Endothelial cell of umbilical vein (primary cell): ENCODE measurements around the gene KYNU. TPM values are rescaled to one million over a fixed set of nuclear protein-coding genes. Genes with fewer than 3 reads are reported as not detected.

ENCODE experiments used
- BruUV-seq: library from RNA; stranded (reverse); fragments of 400-500 nt; replicated peaks from 2 replicates; lab custom pipeline; 2021; lab: Mats Ljungman, UMichigan
- CTCF ChIA-PET: fragments of 300-600, 350-600 bp; sonication (Branson Sonifier 250); formaldehyde crosslinking; loops from one replicate; lab custom pipeline; 2021; ENCODE audit warnings: antibody characterized with exemption, inconsistent platforms; lab: Charles Lee
- POLR2A ChIA-PET: fragments of 300-600, 350-600 bp; sonication (Branson Sonifier 250); formaldehyde crosslinking; loops from one replicate; lab custom pipeline; 2021; ENCODE audit warnings: antibody characterized with exemption, inconsistent platforms; lab: Charles Lee
- DNase-seq: peaks from one replicate; pipeline ENCODE4 v3.0.0-alpha.2; 2011; ENCODE audit warnings: low read depth, low spot score
- FAIRE-seq: peaks from 2 replicates; lab custom pipeline; 2011; peaks lifted over from hg19 to GRCh38; lab: Jason Lieb, UNC
- H2AFZ ChIP-seq: 2 replicates; pipeline ENCODE4 v1.6.0; 2012; ENCODE audit warnings: low read depth, low read length, control low read depth, inconsistent platforms
- H3K27ac ChIP-seq: 2 replicates; pipeline ENCODE4 v1.5.1; 2011; ENCODE audit warnings: low read depth, mild to moderate bottlenecking, control low read depth, low read length, moderate library complexity; ENCODE audit not compliant: insufficient read depth
- H3K27me3 ChIP-seq, 2 experiments: 2 replicates each; pipeline versions ENCODE4 v1.6.0 to v1.6.1; 2011; ENCODE audit warnings: low read length in 2 of 2, mixed read lengths in 1 of 2; ENCODE audit not compliant: control insufficient read depth in 2 of 2, insufficient read depth in 2 of 2
- H3K36me3 ChIP-seq, 2 experiments: 2 replicates in 1 of 2; 3 replicates in 1 of 2; pipeline ENCODE4 v1.5.1; 2011; ENCODE audit warnings: low read length in 2 of 2, mild to moderate bottlenecking in 1 of 2, moderate library complexity in 1 of 2; ENCODE audit not compliant: control insufficient read depth in 2 of 2, insufficient read depth in 2 of 2; ENCODE audit errors: extremely low read depth in 1 of 2
- H3K4me1 ChIP-seq: 3 replicates; pipeline ENCODE4 v1.5.1; 2011; ENCODE audit warnings: mild to moderate bottlenecking, low read length; ENCODE audit not compliant: control insufficient read depth, insufficient read depth; ENCODE audit errors: extremely low read depth
- H3K4me2 ChIP-seq: 2 replicates; pipeline ENCODE4 v1.6.1; 2011; ENCODE audit warnings: low read length, control low read depth, mixed read lengths; ENCODE audit not compliant: insufficient read depth
- H3K4me3 ChIP-seq, 3 experiments: fragments of 200-600 bp in 1 of 3; sonication (generic), shearing (Covaris generic) in 1 of 3; replicated peaks in 1 of 3; 2 replicates each; pipeline ENCODE4 v1.5.1; 2011 to 2016; ENCODE audit warnings: control low read depth in 3 of 3, low read length in 3 of 3, mild to moderate bottlenecking in 2 of 3, inconsistent platforms in 1 of 3, low read depth in 1 of 3, moderate library complexity in 1 of 3; ENCODE audit not compliant: insufficient read depth in 1 of 3
- H3K79me2 ChIP-seq: 2 replicates; pipeline ENCODE4 v1.6.0; 2012; ENCODE audit warnings: low read length, inconsistent platforms; ENCODE audit not compliant: control insufficient read depth, insufficient read depth
- H3K9ac ChIP-seq: replicated peaks from 2 replicates; pipeline ENCODE3; 2011; ENCODE audit warnings: low read length, control low read depth; ENCODE audit not compliant: insufficient read depth; ENCODE audit errors: extremely low read depth
- H3K9me1 ChIP-seq: replicated peaks from 3 replicates; pipeline ENCODE4 v1.6.0; 2011; ENCODE audit warnings: mild to moderate bottlenecking, low read length; ENCODE audit not compliant: control insufficient read depth, insufficient read depth; ENCODE audit errors: extremely low read depth
- H3K9me3 ChIP-seq: replicated peaks from 2 replicates; pipeline ENCODE4 v1.5.1; 2012; ENCODE audit warnings: low read length, inconsistent platforms; ENCODE audit not compliant: control insufficient read depth, insufficient read depth
- H4K20me1 ChIP-seq: replicated peaks from 2 replicates; pipeline ENCODE3; 2011; ENCODE audit warnings: mild to moderate bottlenecking, low read length; ENCODE audit not compliant: control insufficient read depth, insufficient read depth; ENCODE audit errors: extremely low read depth
- EZH2 ChIP-seq: IDR thresholded peaks from 2 replicates; pipeline ENCODE4 v1.6.1; 2012; ENCODE audit warnings: borderline replicate concordance, low read depth, mild to moderate bottlenecking, moderate library complexity, low read length, inconsistent platforms; ENCODE audit not compliant: severe bottlenecking
- FOS ChIP-seq: IDR thresholded peaks from 2 replicates; pipeline ENCODE4 v1.6.1; 2011; ENCODE audit warnings: mild to moderate bottlenecking, low read length, moderate library complexity, borderline replicate concordance; ENCODE audit not compliant: insufficient read depth
- GATA2 ChIP-seq: IDR thresholded peaks from 2 replicates; pipeline ENCODE4 v1.7.0; 2011; ENCODE audit warnings: low read depth, mild to moderate bottlenecking, moderate library complexity, mixed read lengths, low read length; ENCODE audit not compliant: insufficient read length, insufficient read depth
- JUN ChIP-seq: IDR thresholded peaks from 2 replicates; pipeline ENCODE4 v1.6.1; 2011; ENCODE audit warnings: borderline replicate concordance, low read depth; ENCODE audit not compliant: insufficient read length, insufficient read depth
- MAX ChIP-seq: IDR thresholded peaks from 2 replicates; pipeline ENCODE4 v1.6.1; 2011; ENCODE audit not compliant: insufficient read depth, insufficient read length
- MYC ChIP-seq: IDR thresholded peaks from one replicate; pipeline ENCODE4 v1.6.1; 2011; ENCODE audit warnings: mild to moderate bottlenecking, low read depth, low read length
- POLR2A ChIP-seq: IDR thresholded peaks from 2 replicates; pipeline ENCODE4 v1.6.1; 2012; ENCODE audit warnings: low read depth, mild to moderate bottlenecking, control low read depth, low read length
- POLR2AphosphoS5 ChIP-seq: IDR thresholded peaks from 2 replicates; pipeline ENCODE4 v1.6.1; 2012; ENCODE audit warnings: low read depth, mild to moderate bottlenecking, control low read depth, low read length, moderate library complexity; ENCODE audit not compliant: insufficient read depth
- dilution Hi-C: fragments of 300-500 bp; cut with MboI; formaldehyde crosslinking; loops from one replicate; pipeline ENCODE4 v1.15.0; 2019; ENCODE audit warnings: low sequenced_read_pairs; ENCODE audit not compliant: extremely low pct_ligation_motif_present
- intact Hi-C: fragments of 100-400 bp; cut with micrococcal nuclease; formaldehyde crosslinking; loops from one replicate; pipeline ENCODE4 v1.10.0; 2022
- polyA plus RNA-seq, 4 experiments: library from polyadenylated mRNA; depleted of rRNA in 3 of 4; stranded (reverse) in 3 of 4; unstranded in 1 of 4; fragments of >200 nt; gene quantifications; 2 replicates each; pipeline versions ENCODE4 v1.2.1 to v1.2.3, GENCODE V29; 2011 to 2012; ENCODE audit warnings: missing spikeins in 1 of 4
- total RNA-seq: library from RNA; stranded (reverse); gene quantifications from 2 replicates; pipeline ENCODE4 v1.2.3, GENCODE V29; 2021

KYNU gene
- total and polyA plus RNA-seq, 2 donors (not counting 3 experiments of a cell fraction or from before 2014, with no cell fraction given), result 0.04 TPM; not detected in 1

DNA sequence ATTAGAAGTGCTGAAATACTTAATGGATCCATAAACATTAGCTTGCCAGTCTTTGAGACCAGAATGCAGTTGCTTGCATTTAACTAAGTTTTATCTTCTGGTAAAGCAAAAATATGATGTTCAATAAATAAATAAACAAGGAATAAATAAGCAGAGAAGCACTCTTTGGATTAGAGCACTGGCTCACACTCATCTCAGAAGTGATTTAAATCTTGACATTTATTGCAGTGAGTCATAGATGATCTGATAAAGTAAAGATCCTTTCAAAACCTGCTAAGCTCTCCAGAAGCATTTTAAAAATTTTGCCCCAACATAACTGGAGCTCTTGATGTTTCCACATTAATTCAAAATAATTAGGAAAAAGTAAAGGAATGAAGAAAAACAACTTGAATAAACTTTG is 66.8 kb downstream of the KYNU start:
- Histone ChIP-seq H2AFZ (no peak overlapping the region), H3K4me3 (no peak overlapping the region), H3K9me1 (no peaks in the 10 kb centered on the region), H3K36me3 (no peaks in the 10 kb centered on the region), H3K27ac (no peak overlapping the region), H3K4me2 (no peak overlapping the region), H3K9ac (no peak overlapping the region), H3K4me1 (peaks cover 24% of the 10 kb centered on the region), H3K79me2 (no peaks in the 10 kb centered on the region), H3K9me3 (no peaks in the 10 kb centered on the region), H4K20me1 (no peaks in the 10 kb centered on the region), H3K27me3 (no peaks in the 10 kb centered on the region)
- DNase-seq (peak; percentile 34), FAIRE-seq (no peak)
- TF ChIP-seq FOS (peak; percentile 48), POLR2A (no peak), JUN (peak; percentile 45), MYC (no peak), GATA2 (peak; percentile 76), EZH2 (no peak)
- no TSS peak for BruUV-seq
- CTCF ChIA-PET, result interaction anchor here (0.9 to 1.2 kb wide), 3 partner anchors 10 to 36 kb away, joined by 3 to 5 read pairs (median 3); no protein-coding TSS in a partner anchor
- POLR2A ChIA-PET, result interaction anchor here (1.0 kb wide), 1 partner anchor 30 kb away, joined by 3 read pairs; no protein-coding TSS in a partner anchor
- dilution Hi-C loops, result no loop called here
- intact Hi-C loops, result loop anchor here (2.0 kb wide), 1 partner anchor 35 kb away; no protein-coding TSS in a partner anchor

GRCh38 chr2:142944721-142945120 is 67.3 kb downstream of the KYNU start:
- TF ChIP-seq MAX (no peak), EZH2 (no peak), POLR2A (no peak), POLR2AphosphoS5 (no peak), MYC (no peak), GATA2 (no peak), JUN (no peak), FOS (no peak)
- POLR2A ChIA-PET, result interaction anchor here (1.0 kb wide), 1 partner anchor 29 kb away, joined by 3 read pairs; no protein-coding TSS in a partner anchor

More at GRCh38 chr2:142944721-142945120, 67.3 kb downstream of the KYNU start:
- Histone ChIP-seq H3K9ac (no peak overlapping the region), H2AFZ (no peak overlapping the region), H3K4me1 (peaks cover 24% of the 10 kb centered on the region), H3K27me3 (no peaks in the 10 kb centered on the region), H3K79me2 (no peaks in the 10 kb centered on the region), H4K20me1 (no peaks in the 10 kb centered on the region), H3K27ac (no peak overlapping the region), H3K4me2 (no peak overlapping the region), H3K36me3 (no peaks in the 10 kb centered on the region), H3K9me1 (no peaks in the 10 kb centered on the region), H3K4me3 (no peak overlapping the region), H3K9me3 (no peaks in the 10 kb centered on the region)
- FAIRE-seq, result no peak
- dilution Hi-C loops (no loop called here), intact Hi-C loops (loop anchor here (2.0 kb wide), 1 partner anchor 34 kb away; no protein-coding TSS in a partner anchor)
- BruUV-seq, result no TSS peak
- no peak for DNase-seq
- CTCF ChIA-PET, result interaction anchor here (0.9 to 1.2 kb wide), 3 partner anchors 10 to 35 kb away, joined by 3 to 5 read pairs (median 3); no protein-coding TSS in a partner anchor
